ENCODE results near the gene PANX1.
A peak's percentile ranks its signal among the peaks of the same experiment; 100 is the strongest.
"Not testable (repeated sequence)": the region's sequence is repeated elsewhere in the genome, so short reads cannot be mapped to it uniquely, and the experiment has no call there.

PANX1 gene

GRCh38 chr11:94111241-94111640, 17.4 kb upstream of the PANX1 start:
- H3K27me3 ChIP-seq (ENCODE audit: control insufficient read depth, insufficient read depth, low read length): no peaks in the 10 kb centered on the region
- no peaks in the 10 kb centered on the region for H3K36me3 ChIP-seq (ENCODE audit: control insufficient read depth, insufficient read depth, low read length)
- 0 out of 2 replicates have a peak, but pooled peaks cover 7% of the 10 kb centered on the region for H3K4me1 ChIP-seq (ENCODE audit: control insufficient read depth, insufficient read depth, low read length)

GRCh38 chr11:94111660-94112059, 17.0 kb upstream of the PANX1 start:
- no peaks in the 10 kb centered on the region for H3K9me3 ChIP-seq (ENCODE audit: control insufficient read depth, insufficient read depth, low read depth, low read length)
- 0 out of 2 replicates have a peak, but pooled peaks cover 7% of the 10 kb centered on the region for H3K4me1 ChIP-seq (ENCODE audit: control insufficient read depth, insufficient read depth, low read length)
- H3K4me3 ChIP-seq (ENCODE audit: low read depth, low read length): no peak overlapping the region
- no peaks in the 10 kb centered on the region for H3K27me3 ChIP-seq (ENCODE audit: control insufficient read depth, insufficient read depth, low read length)
- no peak overlapping the region for H3K27ac ChIP-seq (ENCODE audit: low read depth, low read length)
- no peaks in the 10 kb centered on the region for H3K36me3 ChIP-seq (ENCODE audit: control insufficient read depth, insufficient read depth, low read length)
- no peak overlapping the region for H3K9ac ChIP-seq (ENCODE audit: low read length)

More at GRCh38 chr11:94111241-94111640, 17.4 kb upstream of the PANX1 start:
- Histone ChIP-seq H3K9me3 (ENCODE audit: control insufficient read depth, insufficient read depth, low read depth, low read length) (no peaks in the 10 kb centered on the region), H3K9ac (ENCODE audit: low read length) (no peak overlapping the region), H3K27ac (ENCODE audit: low read depth, low read length) (no peak overlapping the region), H3K4me3 (ENCODE audit: low read depth, low read length) (no peak overlapping the region)

- Histone ChIP-seq H3K9ac (ENCODE audit: low read length) (no peak overlapping the region), H3K9me3 (ENCODE audit: control insufficient read depth, insufficient read depth, low read depth, low read length) (no peaks in the 10 kb centered on the region), H3K27ac (ENCODE audit: low read depth, low read length) (no peak overlapping the region), H3K4me1 (ENCODE audit: control insufficient read depth, insufficient read depth, low read length) (0 out of 2 replicates have a peak, but pooled peaks cover 7% of the 10 kb centered on the region), H3K36me3 (ENCODE audit: control insufficient read depth, insufficient read depth, low read length) (no peaks in the 10 kb centered on the region), H3K4me3 (ENCODE audit: low read depth, low read length) (no peak overlapping the region), H3K27me3 (ENCODE audit: control insufficient read depth, insufficient read depth, low read length) (no peaks in the 10 kb centered on the region)
These were observed 16.3 kb upstream of the PANX1 start for GRCh38 chr11:94112206-94112953.

GRCh38 chr11:94117197-94117574, 11.5 kb upstream of the PANX1 start:
- H3K9ac ChIP-seq (ENCODE audit: low read length): no peak overlapping the region
- H3K27me3 ChIP-seq (ENCODE audit: control insufficient read depth, insufficient read depth, low read length): no peaks in the 10 kb centered on the region
- H3K36me3 ChIP-seq (ENCODE audit: control insufficient read depth, insufficient read depth, low read length): no peaks in the 10 kb centered on the region
- peaks cover 34% of the 10 kb centered on the region for H3K4me1 ChIP-seq (ENCODE audit: control insufficient read depth, insufficient read depth, low read length)
- H3K27ac ChIP-seq (ENCODE audit: low read depth, low read length): no peak overlapping the region
- no peaks in the 10 kb centered on the region for H3K9me3 ChIP-seq (ENCODE audit: control insufficient read depth, insufficient read depth, low read depth, low read length)
- H3K4me3 ChIP-seq (ENCODE audit: low read depth, low read length): no peak overlapping the region

GRCh38 chr11:94117871-94118270, 10.8 kb upstream of the PANX1 start:
- Histone ChIP-seq H3K4me3 (ENCODE audit: low read depth, low read length) (no peak overlapping the region), H3K9ac (ENCODE audit: low read length) (no peak overlapping the region), H3K9me3 (ENCODE audit: control insufficient read depth, insufficient read depth, low read depth, low read length) (no peaks in the 10 kb centered on the region), H3K27me3 (ENCODE audit: control insufficient read depth, insufficient read depth, low read length) (no peaks in the 10 kb centered on the region), H3K4me1 (ENCODE audit: control insufficient read depth, insufficient read depth, low read length) (peaks cover 30% of the 10 kb centered on the region), H3K27ac (ENCODE audit: low read depth, low read length) (no peak overlapping the region), H3K36me3 (ENCODE audit: control insufficient read depth, insufficient read depth, low read length) (no peaks in the 10 kb centered on the region)

- not testable (repeated sequence) for H3K36me3 ChIP-seq (ENCODE audit: control insufficient read depth, insufficient read depth, low read length); H3K27me3 ChIP-seq (ENCODE audit: control insufficient read depth, insufficient read depth, low read length); H3K27ac ChIP-seq (ENCODE audit: low read depth, low read length); H3K9ac ChIP-seq (ENCODE audit: low read length); H3K4me3 ChIP-seq (ENCODE audit: low read depth, low read length); H3K9me3 ChIP-seq (ENCODE audit: control insufficient read depth, insufficient read depth, low read depth, low read length)
- peaks cover 27% of the 10 kb centered on the region for H3K4me1 ChIP-seq (ENCODE audit: control insufficient read depth, insufficient read depth, low read length)
These were observed 9.0 kb upstream of the PANX1 start for GRCh38 chr11:94119676-94120075.

- H3K27ac ChIP-seq (ENCODE audit: low read depth, low read length); H3K9ac ChIP-seq (ENCODE audit: low read length); H3K9me3 ChIP-seq (ENCODE audit: control insufficient read depth, insufficient read depth, low read depth, low read length); H3K4me3 ChIP-seq (ENCODE audit: low read depth, low read length); H3K36me3 ChIP-seq (ENCODE audit: control insufficient read depth, insufficient read depth, low read length); H3K27me3 ChIP-seq (ENCODE audit: control insufficient read depth, insufficient read depth, low read length): not testable (repeated sequence)
- peaks cover 27% of the 10 kb centered on the region for H3K4me1 ChIP-seq (ENCODE audit: control insufficient read depth, insufficient read depth, low read length)
These were observed 8.1 kb upstream of the PANX1 start for GRCh38 chr11:94120516-94120915.

- no peak overlapping the region for H3K4me3 ChIP-seq (ENCODE audit: low read depth, low read length)
- H3K27ac ChIP-seq (ENCODE audit: low read depth, low read length): no peak overlapping the region
- peaks cover 27% of the 10 kb centered on the region for H3K4me1 ChIP-seq (ENCODE audit: control insufficient read depth, insufficient read depth, low read length)
- H3K36me3 ChIP-seq (ENCODE audit: control insufficient read depth, insufficient read depth, low read length): no peaks in the 10 kb centered on the region
- H3K27me3 ChIP-seq (ENCODE audit: control insufficient read depth, insufficient read depth, low read length): no peaks in the 10 kb centered on the region
- H3K9ac ChIP-seq (ENCODE audit: low read length): no peak overlapping the region
- peaks cover 10% of the 10 kb centered on the region for H3K9me3 ChIP-seq (ENCODE audit: control insufficient read depth, insufficient read depth, low read depth, low read length)
These were observed 7.7 kb upstream of the PANX1 start for GRCh38 chr11:94120946-94121345.

GRCh38 chr11:94125407-94126115, 3.1 kb upstream of the PANX1 start:
- Histone ChIP-seq H3K4me3 (ENCODE audit: low read depth, low read length) (no peak overlapping the region), H3K27ac (ENCODE audit: low read depth, low read length) (no peak overlapping the region), H3K9me3 (ENCODE audit: control insufficient read depth, insufficient read depth, low read depth, low read length) (peaks cover 10% of the 10 kb centered on the region), H3K27me3 (ENCODE audit: control insufficient read depth, insufficient read depth, low read length) (no peaks in the 10 kb centered on the region), H3K4me1 (ENCODE audit: control insufficient read depth, insufficient read depth, low read length) (peaks cover 24% of the 10 kb centered on the region), H3K9ac (ENCODE audit: low read length) (no peak overlapping the region), H3K36me3 (ENCODE audit: control insufficient read depth, insufficient read depth, low read length) (no peaks in the 10 kb centered on the region)

- no peak overlapping the region; the same call in 1 of the 2 replicates for H3K27ac ChIP-seq (ENCODE audit: low read depth, low read length)
- H3K4me3 ChIP-seq (ENCODE audit: low read depth, low read length): peak overlapping the region; percentile 99
- peak overlapping the region; percentile 99 for H3K9ac ChIP-seq (ENCODE audit: low read length)
- H3K27me3 ChIP-seq (ENCODE audit: control insufficient read depth, insufficient read depth, low read length): no peaks in the 10 kb centered on the region
- peaks cover 35% of the 10 kb centered on the region for H3K4me1 ChIP-seq (ENCODE audit: control insufficient read depth, insufficient read depth, low read length)
- H3K9me3 ChIP-seq (ENCODE audit: control insufficient read depth, insufficient read depth, low read depth, low read length): peaks cover 10% of the 10 kb centered on the region
- no peaks in the 10 kb centered on the region for H3K36me3 ChIP-seq (ENCODE audit: control insufficient read depth, insufficient read depth, low read length)
These were observed 1.0 kb upstream of the PANX1 start for GRCh38 chr11:94127638-94128037.

GRCh38 chr11:94128291-94128745, 323 bp upstream of the PANX1 start:
- Histone ChIP-seq H3K27ac (ENCODE audit: low read depth, low read length) (peak overlapping the region; percentile 87), H3K4me1 (ENCODE audit: control insufficient read depth, insufficient read depth, low read length) (peaks cover 39% of the 10 kb centered on the region)

More at GRCh38 chr11:94128291-94128745, 323 bp upstream of the PANX1 start:
- Histone ChIP-seq H3K36me3 (ENCODE audit: control insufficient read depth, insufficient read depth, low read length) (no peaks in the 10 kb centered on the region), H3K9me3 (ENCODE audit: control insufficient read depth, insufficient read depth, low read depth, low read length) (peaks cover 10% of the 10 kb centered on the region), H3K4me3 (ENCODE audit: low read depth, low read length) (peak overlapping the region; percentile 99), H3K27me3 (ENCODE audit: control insufficient read depth, insufficient read depth, low read length) (no peaks in the 10 kb centered on the region), H3K9ac (ENCODE audit: low read length) (peak overlapping the region; percentile 99)

All from HUES6 (cell line).